NCI-H1436 (cell line): ENCODE data around the gene ZC3H12C.
A peak's percentile ranks its signal among the peaks of the same experiment; 100 is the strongest.

Experiments used
- DNase-seq: peaks from one replicate; lab custom pipeline; 2025; lab: John Stamatoyannopoulos, UW

The ZC3H12C gene

GRCh38 chr11:110077346-110077745 lies 15.8 kb upstream of the ZC3H12C start:
- DNase-seq = no peak

- no peak for DNase-seq
Observed at GRCh38 chr11:110077831-110078325, 15.3 kb upstream of the ZC3H12C start.

GRCh38 chr11:110078923-110079544 lies 14.2 kb upstream of the ZC3H12C start:
- DNase-seq = no peak

- DNase-seq = no peak
Observed at GRCh38 chr11:110079726-110080125, 13.5 kb upstream of the ZC3H12C start.

GRCh38 chr11:110081462-110082376 lies 11.5 kb upstream of the ZC3H12C start:
- no peak for DNase-seq

- no peak for DNase-seq
Observed at GRCh38 chr11:110082899-110083298, 10.3 kb upstream of the ZC3H12C start.

GRCh38 chr11:110085255-110085838 lies 7.8 kb upstream of the ZC3H12C start:
- DNase-seq = no peak

GRCh38 chr11:110086892-110087309 lies 6.3 kb upstream of the ZC3H12C start:
- DNase-seq = no peak

- no peak for DNase-seq
Observed at GRCh38 chr11:110087812-110088534, 5.2 kb upstream of the ZC3H12C start.

- no peak for DNase-seq
Observed at GRCh38 chr11:110088535-110089344, 4.5 kb upstream of the ZC3H12C start.

- DNase-seq = no peak
Observed at GRCh38 chr11:110089617-110090282, 3.4 kb upstream of the ZC3H12C start.

GRCh38 chr11:110090466-110091026 lies 2.6 kb upstream of the ZC3H12C start:
- no peak for DNase-seq

- DNase-seq = peak; percentile 14
Observed at GRCh38 chr11:110092111-110092514, 1.1 kb upstream of the ZC3H12C start.

- DNase-seq = peak; percentile 7
Observed at GRCh38 chr11:110093407-110094297, 460 bp downstream of the ZC3H12C start.

- no peak for DNase-seq
Observed at GRCh38 chr11:110094298-110095285, 1.4 kb downstream of the ZC3H12C start.

- DNase-seq = no peak
Observed at GRCh38 chr11:110095554-110095953, 2.4 kb downstream of the ZC3H12C start.

- DNase-seq = no peak
Observed at GRCh38 chr11:110096496-110096895, 3.3 kb downstream of the ZC3H12C start.

- no peak for DNase-seq
Observed at GRCh38 chr11:110097459-110098012, 4.3 kb downstream of the ZC3H12C start.
